Hematopoietic multipotent progenitor cell treated with erythropoietin and hydrocortisone succinate and interleukin-3 and kit ligand, for 15 days (in vitro differentiated cells): ENCODE data around the gene MACC1.
"Not testable (repeated sequence)": the region's sequence is repeated elsewhere in the genome, so short reads cannot be mapped to it uniquely, and the experiment has no call there.

ENCODE experiments used
- DNase-seq: peaks from one replicate; pipeline ENCODE4 v3.0.0-alpha.2; 2015; ENCODE audit warnings: low spot score

Gene MACC1

DNA sequence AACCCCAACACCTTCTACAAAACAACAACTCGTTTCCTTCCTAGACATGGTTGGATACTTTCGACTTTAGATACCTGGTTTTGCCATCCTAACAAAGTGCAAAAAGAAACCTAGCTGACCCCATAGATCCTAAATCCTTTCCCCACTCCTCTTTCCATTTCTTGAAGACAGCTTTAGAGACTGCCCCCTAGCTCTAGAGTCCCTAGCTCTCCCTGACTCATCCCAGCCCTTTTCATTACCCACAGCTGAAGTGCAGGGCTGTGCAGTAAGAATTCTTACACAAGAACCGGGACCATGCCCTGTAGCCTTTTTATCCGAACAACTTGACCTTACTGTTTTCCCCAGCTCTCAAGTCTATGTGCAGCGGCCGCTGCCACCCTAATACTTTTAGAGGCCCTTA is 93.1 kb downstream of the MACC1 start:
- DNase-seq = not testable (repeated sequence)

DNA sequence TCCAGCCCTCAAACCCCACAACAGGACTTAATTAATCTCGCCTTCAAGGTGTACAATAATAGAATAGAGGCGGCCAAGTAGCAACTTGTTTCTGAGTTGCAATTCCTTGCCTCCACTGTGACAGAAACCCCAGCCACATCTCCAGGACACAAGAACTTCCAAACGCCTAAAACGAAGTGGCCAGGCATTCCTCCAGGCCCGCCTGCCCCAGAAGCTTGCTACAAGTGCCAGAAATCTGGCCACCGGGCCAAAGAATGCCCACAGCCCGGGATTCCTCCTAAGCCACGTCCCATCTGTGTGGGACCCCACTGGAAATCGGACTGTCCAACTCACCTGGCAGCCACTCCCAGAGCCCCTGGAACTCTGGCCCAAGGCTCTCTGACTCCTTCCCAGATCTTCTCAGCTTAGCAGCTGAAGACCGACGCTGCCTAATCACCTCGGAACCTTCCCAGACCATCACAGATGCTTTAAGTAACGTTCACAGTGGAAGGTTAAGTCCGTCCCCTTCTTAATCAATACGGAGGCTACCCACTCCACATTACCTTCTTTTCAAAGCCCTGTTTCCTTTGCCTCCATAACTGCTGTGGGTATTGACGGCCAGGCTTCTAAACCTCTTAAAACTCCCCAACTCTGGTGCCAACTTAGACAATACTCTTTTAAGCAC is 94.4 kb downstream of the MACC1 start:
- not testable (repeated sequence) for DNase-seq

- DNase-seq = no peak
Observed at GRCh38 chr7:20122073-20122472, 95.1 kb downstream of the MACC1 start.

GRCh38 chr7:20121404-20121803 is 95.8 kb downstream of the MACC1 start:
- DNase-seq = no peak

- DNase-seq = not testable (repeated sequence)
Observed at GRCh38 chr7:20120611-20121168, 96.5 kb downstream of the MACC1 start.

DNA sequence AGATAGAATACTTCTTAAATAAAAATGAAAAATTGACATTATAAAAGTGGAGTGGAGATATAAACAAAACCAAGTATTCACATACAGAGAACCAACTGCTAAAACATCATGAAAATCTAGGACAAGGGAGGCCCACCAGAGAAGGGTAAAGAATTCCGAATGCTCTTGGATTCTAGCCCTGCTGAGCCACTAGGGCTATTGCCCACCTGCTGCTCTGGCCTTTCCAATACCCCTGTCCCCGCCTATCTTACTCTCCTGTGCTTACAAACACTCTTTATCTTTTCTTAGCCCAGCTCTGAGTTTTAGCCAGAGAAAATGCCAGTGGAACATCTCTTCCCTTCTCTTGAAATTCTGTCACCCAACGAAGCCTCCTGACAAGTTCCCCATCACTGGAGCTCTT is 100.3 kb downstream of the MACC1 start:
- DNase-seq = no peak

- DNase-seq = no peak
Observed at GRCh38 chr7:20114468-20114867, 102.7 kb downstream of the MACC1 start.

DNA sequence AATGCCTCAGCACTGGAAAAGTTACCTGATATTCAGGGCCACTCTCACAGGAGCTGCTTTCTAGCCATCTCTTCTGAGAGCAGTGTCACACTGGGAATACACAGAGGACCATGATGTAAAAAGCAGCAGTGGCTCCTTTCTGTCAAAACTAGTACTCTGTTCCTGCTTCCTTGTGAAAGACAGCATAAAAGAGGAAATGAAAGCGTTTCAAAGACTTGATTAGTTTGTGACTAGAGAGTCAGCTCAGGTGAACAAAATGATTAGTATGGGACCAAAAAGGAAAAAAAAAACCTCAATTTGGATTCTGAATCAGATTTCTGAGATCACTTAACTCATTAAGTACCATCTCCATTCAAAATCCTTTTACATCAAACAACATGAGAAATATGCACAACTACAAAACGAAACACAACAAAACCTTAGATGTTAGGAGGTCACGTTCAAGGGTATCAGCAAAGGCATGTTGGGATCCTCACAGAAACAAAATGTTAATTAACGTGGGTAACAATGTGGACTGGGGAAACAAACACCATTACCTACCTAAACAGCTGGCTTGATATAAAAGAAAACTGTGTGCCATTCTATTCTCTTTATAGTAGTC is 103.7 kb downstream of the MACC1 start:
- DNase-seq = no peak

GRCh38 chr7:20112696-20113095 is 104.5 kb downstream of the MACC1 start:
- no peak for DNase-seq

- no peak for DNase-seq
Observed at GRCh38 chr7:20111821-20112542, 105.2 kb downstream of the MACC1 start.

DNA sequence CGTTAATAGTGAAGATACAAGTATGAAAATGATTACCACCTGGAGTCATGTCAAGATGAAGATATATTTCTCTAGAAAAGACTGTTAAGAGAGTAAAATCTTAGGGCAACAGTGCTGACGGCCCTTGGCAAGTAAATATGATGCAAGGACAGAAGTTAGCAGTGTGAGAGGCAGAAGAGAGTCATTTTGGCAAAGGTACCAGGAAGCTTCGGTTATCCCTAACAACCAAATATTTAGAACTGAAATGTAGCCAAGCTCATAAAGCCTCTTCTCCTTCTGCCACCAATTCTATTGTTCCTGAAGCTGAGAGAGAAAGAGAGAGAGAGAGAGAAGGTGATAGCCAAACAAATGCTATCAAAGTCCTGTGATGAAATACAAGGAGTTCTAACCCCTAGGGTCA is 109.6 kb downstream of the MACC1 start:
- no peak for DNase-seq

DNA sequence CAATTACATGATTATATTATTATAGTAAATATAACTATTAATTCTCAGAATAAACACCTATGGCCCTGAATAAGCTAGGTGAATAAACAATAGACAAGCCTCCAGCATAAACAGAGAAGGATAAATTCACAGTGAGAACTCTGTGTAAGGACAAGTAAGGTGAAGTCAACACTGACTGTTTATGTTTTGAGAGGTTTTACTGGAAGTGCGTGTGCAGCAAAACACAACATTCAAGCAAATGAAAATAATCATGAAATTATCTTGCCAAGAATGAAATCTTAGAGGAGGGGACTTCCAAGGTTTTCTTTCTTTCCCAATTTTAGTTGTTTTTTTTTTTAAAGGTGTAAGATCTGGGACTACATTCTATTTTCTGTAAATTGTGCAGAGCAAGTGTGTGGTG is 112.5 kb downstream of the MACC1 start:
- DNase-seq = no peak

- DNase-seq = no peak
Observed at GRCh38 chr7:20102982-20103381, 114.2 kb downstream of the MACC1 start.

- DNase-seq = no peak
Observed at GRCh38 chr7:20095862-20096261, 121.3 kb downstream of the MACC1 start.

DNA sequence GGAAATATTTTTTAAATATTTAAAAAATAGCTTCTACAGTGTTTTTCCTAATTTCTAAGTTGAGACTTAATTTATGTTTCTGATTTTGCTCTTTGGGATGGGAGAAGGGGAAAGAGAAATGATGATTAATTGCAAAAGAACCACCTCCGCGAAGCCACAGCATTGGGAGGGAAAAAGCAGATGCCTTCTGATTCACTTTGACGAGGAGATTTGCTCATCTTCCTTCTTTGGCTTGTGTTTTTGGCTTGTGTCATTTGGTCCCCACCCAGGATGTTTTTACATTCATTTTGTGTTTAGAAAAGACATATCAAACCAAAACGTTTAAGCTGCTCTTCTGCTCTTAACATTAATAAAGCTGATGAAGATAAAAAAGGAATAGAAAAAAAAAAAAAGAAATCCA is 121.7 kb downstream of the MACC1 start:
- no peak for DNase-seq

- no peak for DNase-seq
Observed at GRCh38 chr7:20089431-20089830, 127.8 kb downstream of the MACC1 start.

DNA sequence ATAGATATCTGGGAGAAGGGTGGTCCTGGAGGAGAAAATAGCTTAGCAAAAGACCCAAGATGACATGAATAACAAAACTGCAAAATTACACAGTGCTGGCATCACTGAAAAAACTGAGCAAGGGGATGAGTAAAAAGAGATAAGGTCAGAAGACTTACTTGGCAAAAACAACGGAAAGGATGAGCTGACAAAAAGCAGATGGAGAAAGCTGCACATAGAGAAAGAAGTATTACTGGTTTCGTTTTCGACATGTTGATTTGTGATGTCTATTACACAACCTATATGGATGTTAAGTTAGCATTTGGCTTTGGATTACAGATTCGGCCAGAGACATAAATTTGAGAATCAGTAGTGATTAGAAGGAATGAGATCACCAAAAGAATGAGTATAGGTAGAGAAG is 132.1 kb downstream of the MACC1 start:
- no peak for DNase-seq
